Measurements from ENCODE around the gene AGBL3.
"Not testable (repeated sequence)": the region's sequence is repeated elsewhere in the genome, so short reads cannot be mapped to it uniquely, and the experiment has no call there.

AGBL3 gene

DNA sequence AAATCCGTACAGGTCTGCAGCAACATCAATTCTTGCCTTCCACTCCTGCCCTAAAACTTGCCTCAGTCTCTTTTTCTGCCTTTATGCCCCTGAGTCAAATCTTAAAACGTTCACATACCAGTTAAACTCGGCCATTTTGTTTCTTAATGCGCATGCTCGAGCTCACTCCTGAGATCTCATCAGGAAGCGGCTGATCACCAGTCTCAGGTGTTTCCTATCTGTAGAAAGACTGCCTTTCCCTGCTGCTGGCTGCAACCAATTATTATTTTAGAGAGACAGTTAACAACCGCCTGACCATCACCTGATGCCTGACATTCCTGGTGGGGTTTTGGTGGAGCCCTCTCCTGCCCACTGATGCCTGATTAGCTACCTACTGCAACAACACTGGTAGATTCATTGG, 91.3 kb downstream of the AGBL3 start:
- DNase-seq, result no peak

DNA sequence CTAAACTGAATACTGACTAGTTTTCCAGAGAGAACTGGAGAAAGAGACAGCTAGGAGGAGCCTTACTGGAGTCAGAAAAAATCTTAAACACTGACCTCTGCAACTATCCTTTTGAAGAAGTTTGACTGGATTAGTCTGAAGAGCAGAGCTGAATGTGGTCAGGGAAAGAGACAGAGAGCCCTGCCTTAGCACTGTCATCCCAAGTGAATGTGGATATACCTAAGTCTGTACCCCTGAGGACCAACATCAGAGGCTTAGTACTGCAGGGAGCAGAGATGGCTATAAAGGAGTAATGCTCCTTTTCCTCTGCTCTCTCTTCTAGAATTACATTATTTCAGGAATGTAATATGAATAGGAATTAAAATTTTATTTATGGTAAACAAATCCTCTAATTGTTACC, 91.7 kb downstream of the AGBL3 start:
- DNase-seq, result no peak

DNA sequence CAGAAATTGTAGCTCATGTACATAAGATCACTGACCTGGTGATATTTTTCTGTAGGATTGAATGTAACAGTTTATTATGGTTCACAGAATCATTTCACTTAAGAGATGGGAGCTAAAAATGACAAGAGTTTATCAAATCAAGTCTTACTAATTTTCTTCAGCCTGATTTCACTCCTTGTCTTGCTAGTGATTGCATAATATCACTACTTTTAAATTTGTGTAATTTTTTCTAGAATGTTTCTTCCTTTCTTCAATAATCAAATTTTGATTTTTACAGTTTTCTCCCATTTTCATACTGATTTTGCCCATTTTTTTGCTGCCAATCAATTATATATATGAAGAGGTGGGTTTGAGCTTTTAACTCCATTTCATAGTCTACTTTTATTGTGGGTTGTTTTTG, 92.8 kb downstream of the AGBL3 start:
- DNase-seq, result no peak

DNA sequence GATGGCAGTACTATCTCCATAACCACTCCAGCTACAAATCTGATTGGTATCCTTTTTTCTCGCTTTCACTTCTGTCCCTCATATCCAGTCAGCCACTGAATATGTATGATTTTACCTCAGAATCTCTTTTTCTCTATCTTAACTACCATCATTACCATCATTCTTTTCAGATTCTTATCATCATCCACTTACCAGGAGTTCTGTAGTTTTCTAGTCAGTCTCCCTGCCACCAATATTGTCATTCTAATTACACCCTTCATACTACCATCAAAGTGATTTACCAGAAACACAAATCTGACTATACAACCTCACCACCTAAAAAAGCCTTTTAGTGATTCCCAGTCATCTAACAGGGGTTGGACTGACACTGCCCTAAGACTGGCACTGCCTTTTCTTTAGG, 96.7 kb downstream of the AGBL3 start:
- DNase-seq, result no peak

DNA sequence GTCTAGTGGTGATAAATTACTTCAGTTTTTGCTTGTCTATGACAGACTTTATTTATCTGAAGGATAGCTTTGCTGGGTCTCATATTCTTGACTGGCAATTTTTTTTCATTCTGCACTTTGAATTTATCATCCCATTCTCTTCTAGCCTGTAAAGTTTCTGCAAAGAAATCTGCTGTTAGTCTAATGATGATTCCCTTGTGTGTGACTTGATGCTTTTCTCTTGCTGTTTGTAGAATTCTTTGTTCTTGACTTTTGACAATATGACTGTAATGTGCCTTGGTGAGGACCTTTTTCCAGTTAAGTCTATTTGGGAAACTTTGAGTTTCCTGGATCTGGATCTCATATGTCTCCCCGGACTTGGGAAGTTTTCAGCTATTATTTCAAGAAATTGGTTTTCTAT, 102.3 kb downstream of the AGBL3 start:
- DNase-seq, result no peak

DNA sequence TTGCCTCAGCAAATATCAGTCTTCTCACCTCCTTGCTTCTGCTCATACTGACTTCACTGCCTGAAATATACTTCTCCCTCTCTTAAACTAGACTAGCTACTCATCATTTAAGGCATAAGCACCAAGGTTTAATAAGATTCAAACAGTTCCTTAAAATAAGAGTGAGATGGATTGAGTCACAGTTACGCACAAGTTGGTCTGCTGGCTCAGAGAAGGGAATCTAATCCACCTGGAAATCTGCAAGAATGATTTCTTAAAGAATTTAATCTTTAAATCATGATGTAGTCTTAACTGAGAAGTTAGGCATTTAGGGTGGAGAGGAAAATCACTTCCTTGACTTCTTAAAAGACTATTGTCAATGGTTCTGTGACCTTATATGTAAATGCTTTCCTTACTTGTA, 105.4 kb downstream of the AGBL3 start:
- no peak for DNase-seq

DNA sequence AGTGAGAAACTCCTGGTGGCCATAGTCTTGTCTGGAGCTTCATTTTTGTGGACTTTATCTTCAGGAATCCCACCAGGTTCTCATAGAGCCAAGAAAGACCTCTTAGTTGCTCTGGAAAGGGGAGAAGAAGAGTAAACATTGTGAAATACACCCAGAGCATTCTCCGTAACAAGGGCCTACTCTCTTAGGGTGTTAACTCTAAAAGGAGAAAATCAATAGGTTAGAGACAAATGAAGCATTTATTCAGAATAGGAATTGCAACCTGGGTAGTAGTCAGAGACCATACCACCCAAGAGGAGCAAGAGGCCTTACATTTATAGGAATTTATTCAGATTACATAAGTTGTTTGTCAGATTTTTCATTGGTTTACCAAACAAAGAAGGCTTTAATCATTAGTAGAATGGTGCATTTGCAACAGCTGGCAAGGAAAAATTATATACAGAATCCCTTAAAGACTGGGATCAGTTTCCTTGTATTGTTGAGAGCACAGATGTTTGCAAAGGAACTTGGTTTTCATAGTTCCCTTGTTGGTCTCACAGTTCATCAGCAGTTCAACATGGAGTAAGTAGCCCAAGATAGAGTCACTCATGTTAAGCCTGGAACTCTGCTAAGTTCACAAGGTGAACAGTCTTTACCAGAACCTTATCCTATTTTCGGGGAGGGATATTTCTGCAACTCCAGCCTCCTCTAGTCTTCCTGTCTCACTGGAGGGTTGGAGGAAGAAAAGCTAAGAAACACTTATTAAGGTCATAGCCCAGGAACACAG, 108.3 kb downstream of the AGBL3 start:
- DNase-seq, result no peak

DNA sequence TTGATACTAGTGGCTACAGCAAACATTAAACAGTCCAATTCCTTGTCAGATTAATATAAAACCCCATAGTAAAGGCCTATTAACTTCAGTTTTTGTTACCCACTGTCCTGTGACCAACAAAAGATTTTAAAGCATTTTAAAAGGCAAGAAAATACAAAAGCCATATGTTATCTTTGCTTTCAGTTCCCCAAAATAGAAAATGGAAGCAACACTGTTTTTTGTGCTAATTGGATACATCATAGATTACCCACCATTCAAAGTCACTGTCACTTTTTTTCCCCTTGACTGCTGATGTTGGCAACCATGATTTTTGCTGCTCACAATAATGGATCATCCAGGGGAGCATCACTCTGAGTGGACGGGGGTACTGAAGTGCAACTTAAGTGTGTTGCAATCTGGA, 109.1 kb downstream of the AGBL3 start:
- no peak for DNase-seq

DNA sequence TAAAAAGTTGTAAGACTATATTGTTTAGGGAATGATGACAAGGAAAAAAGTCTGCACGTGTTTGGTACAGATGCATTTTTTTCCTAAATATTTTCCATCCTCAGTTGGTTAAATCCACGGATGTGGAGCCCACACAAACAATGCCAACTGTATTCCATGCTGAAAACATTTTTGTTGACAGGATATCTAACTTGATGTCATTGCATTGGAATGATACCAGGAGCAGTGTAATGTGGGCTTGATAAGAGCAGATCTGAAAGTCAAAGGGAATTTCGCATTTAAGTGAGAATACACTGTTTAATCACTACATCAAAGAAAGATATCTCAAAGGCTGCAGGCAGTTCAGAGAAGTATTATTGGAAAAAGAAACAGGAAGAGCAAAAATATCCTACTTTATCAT, 112.1 kb downstream of the AGBL3 start:
- DNase-seq, result no peak

DNA sequence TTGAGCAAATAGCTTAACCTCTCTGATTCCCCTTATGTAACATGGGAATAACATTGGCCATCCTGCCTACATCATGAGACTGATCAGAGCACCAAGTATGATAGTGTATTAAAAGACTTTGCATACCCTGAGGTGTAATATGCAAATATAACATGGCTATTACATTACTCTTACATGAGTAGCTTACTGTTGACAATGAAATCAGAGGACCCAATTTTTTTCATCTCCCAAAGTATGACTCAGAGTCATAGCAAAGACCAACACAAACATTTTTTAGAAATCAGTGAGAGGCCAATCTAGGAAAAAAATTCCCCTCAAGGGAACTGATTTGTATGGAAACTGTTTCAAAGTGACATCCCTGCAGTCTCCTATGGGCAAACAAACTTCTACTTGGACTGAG, 114.5 kb downstream of the AGBL3 start:
- peak in 1 of 3 donors; percentile 5 for DNase-seq

DNA sequence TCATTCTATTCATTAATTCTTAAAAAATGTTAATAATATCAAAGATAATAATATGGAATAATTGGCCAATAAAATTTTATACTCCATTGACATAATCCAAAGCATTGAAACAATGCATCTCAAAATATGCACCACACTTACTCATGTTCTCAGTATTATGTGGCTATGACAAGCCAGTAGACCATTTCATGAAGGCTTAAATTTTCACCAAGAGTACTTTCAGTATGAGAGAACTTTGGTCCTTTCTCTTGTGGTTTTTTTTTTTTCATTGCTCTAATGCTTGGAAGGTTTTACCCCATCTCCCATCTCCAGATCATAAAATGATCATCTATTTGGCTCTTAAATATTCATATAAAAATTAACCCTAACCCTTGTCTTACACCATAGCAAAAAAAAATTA, 116.1 kb downstream of the AGBL3 start:
- DNase-seq, result no peak

DNA sequence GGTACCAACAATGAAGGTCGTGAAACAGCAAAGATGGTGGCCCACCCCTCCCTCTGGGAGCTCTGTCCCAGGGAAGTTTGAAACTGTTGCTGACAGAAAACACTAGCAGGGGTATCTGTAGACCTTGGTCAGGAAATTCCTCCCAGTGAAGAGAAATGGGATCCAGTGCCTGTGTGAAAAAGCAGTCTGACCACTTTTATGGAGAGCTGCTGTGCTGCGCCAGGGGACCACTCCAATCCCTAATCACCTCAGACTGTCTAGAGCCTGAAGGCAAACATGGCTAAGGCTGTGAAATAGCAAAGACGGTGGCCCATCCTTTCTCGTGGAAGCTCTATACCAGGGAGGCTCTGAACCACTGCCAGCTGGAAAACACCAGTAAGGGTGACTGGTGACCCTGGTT, 123.3 kb downstream of the AGBL3 start:
- no peak for DNase-seq

DNA sequence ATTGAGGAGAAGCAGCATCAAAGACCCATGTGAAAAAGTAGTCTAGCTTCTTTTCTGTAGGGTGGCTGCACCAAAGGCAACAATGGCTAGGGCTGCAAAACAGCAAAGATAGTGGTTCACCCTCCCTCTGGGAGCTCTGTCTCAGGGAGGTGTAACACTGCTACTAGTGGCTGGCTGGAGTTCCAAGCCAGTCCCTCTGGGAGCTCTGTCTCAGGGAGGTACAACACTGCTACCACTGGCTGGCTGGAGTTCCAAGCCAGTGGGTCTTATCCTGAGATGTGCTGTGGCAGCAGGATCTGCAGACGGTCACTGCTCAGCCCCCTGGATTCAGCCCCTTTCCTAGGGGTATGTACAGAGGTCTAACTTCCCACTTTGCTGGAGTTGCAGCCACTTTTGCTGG, 123.7 kb downstream of the AGBL3 start:
- no peak for DNase-seq

DNA sequence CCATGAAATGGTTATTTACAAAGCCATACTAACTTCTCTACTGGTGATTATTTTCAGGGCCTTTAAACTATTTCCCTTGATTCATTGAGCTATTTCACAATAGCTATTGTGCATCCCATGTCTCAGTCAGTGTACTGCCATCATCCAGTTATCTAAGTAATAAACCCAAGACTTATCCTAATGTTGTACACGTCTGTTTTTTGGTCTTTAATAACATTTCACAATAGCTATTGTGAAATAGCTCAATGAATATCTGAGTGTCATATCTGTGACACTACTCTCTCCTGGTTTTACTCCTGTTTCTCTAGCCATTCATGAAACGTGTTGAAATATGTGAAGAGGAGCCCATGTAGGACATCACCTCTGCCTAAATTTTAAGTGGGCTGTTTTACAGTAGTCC, 125.1 kb downstream of the AGBL3 start:
- peak in 1 of 3 donors; percentile 5 for DNase-seq

DNA sequence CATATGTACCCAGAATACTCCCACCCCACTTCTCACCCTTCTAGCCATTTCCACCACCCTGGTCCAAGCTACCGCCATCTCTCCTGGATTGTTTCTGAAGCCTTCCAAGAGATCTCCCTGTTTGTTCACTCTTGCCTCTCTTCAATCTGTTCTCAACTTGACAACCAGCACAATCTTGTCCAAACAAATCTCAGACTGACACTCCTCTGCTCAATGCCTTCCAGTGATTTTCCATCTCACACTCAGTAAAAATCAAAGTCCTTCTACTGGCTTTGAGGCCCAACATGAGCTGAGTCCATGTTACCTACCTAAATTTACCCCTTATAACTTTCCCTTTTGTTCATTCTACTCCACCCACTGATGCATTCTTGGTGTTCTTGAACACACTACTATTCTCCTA, 128.3 kb downstream of the AGBL3 start:
- no peak for DNase-seq

DNA sequence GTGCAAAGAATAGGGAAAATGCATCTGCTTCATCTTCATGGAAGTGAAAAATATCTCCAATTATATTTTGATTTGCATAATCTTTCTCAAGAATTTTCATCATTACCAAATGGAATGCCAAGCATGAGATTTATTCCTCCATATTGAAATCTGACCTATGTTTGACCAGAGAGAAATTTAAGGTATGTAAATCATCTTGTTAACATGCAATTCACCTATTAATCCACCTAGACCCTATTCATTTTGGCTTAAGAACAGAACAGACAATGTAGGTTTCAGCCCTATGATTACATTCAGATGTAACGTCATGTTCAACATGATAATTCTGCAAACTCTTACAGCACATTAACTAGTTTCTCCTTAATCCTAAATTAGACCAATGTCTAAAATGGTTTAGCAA, 130.8 kb downstream of the AGBL3 start:
- no peak for DNase-seq

DNA sequence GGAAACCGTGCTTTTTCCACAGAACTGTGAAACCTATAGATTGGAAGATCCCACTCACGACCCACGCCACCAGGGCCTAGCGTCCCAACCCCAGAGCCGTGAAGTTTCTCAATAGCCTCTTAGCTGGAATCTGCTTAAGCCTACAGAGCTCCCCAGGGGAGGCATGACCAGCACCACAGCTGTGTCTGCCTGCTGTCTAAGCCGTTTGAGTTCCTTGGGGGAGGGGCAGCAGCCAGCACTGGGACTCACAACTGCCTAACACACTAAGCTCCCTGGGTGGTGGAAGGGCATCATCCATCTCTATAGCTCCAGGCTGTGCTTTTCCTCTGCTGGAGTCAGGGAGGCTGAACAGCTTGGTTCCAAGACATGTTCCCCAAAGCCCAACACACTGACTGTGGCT, 135.6 kb downstream of the AGBL3 start:
- no peak for DNase-seq

DNA sequence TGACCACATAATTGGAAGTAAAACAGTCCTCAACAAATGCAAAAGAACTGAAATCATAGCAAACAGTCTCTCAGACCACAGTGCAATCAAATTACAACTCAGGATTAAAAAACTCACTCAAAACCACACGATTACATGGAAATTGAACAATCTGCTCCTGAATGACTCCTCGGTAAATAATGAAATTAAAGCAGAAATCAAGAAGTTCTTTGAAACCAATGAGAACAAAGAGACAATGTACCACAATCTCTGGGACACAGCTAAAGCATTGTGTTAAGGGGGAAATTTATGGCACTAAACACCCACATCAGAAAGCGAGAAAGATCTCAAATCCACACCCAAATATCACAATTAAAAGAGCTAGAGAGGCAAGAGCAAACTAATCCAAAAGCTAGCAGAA, 138.3 kb downstream of the AGBL3 start:
- DNase-seq, result not testable (repeated sequence)

DNA sequence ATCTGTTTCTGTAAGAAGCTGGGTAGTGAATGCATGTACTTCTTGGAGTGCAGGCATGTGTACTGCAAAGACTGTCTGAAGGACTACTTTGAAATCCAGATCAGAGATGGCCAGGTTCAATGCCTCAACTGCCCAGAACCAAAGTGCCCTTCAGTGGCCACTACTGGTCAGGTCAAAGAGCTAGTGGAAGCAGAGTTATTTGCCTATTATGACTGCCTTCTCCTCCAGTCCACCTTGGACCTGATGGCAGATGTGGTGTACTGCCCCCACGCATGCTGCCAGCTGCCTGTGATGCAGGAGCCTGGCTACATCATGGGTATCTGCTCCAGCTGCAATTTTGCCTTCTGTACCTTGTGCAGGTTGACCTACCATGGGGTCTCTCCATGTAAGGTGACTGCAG, 142.6 kb downstream of the AGBL3 start:
- no peak for DNase-seq

DNA sequence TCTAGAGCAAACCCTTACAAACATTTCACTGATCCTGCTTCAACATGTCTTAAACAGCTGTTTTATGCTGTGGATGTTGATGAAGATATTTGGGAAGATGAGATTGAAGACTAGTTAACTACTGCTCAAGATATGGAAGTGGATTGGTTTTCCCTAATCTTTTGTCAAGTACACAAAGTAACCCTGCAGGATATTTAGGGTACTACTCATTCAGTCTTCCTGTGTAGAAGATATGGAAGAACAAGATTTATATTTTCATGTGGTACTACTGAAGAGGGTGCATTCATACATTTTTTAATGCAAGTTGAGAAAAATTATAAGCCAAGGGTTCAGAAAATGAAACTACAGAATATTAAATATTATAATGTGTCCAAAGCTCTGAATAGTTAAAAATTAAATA, 143.3 kb downstream of the AGBL3 start:
- DNase-seq, result no peak

DNA sequence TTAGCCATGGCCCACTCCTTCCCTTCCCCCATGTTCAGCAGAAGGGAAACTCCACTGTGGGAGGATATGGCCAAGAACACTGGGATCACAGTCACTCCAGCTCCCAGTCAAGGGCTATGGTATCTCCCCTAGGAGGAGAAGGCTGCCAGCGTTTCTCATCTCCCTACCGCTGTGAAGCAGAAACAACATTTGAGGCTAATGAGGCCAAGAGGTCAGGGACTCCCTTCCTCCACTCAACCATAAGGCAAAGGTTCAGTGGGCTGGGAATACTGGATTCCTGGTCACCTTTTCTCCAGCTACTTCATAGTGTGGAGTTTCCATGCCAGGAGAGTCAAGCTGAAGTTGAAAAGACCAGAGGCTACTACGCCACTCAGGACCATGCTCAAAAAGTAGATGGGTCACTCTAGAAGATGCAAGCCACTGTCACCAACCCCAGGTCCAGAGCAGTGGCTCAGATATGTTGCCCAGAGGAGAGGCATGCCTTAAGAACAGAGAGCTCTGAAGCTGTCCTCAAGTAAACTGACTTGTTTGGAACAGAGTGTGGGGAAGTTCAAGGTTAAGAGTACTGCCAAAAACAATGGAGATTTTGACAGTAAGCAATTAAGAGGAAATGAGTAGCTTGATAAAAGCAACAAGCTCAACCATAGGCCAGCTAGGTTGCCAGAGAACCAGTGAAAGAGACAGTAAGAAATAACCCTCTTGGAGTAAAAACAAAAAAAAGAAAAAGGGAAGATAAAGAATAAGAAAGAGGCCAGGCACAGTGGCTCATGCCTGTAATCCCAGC, 157.8 kb downstream of the AGBL3 start:
- no peak for DNase-seq

DNA sequence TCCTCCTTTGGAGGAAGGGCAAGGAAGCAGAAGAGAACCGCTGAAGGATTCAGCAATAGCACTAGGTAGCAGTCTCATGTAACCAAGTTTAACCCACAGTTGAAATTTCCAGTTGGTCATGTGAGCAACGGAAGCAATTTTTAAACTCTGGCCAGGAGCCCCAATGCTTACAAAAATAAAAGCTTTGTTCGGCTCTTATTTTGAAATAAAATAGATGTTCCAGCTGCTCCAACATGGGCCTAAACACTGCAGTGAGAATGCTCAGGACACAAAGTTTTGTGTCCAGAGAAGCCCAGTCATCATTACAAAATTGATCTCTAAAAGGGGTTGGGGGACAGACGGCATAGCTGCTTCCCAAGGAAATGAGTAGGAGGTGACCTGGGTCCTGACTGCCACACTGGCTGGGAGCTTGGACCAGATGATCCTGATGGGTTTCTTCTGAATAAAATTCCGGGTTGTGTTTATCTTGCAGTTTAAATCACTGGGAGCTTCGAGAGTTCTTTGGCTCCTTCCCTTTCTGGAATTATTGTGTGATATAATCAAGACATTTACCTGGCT, 161.1 kb downstream of the AGBL3 start:
- peak; percentile 55 to 80 (median 67) for DNase-seq

DNA sequence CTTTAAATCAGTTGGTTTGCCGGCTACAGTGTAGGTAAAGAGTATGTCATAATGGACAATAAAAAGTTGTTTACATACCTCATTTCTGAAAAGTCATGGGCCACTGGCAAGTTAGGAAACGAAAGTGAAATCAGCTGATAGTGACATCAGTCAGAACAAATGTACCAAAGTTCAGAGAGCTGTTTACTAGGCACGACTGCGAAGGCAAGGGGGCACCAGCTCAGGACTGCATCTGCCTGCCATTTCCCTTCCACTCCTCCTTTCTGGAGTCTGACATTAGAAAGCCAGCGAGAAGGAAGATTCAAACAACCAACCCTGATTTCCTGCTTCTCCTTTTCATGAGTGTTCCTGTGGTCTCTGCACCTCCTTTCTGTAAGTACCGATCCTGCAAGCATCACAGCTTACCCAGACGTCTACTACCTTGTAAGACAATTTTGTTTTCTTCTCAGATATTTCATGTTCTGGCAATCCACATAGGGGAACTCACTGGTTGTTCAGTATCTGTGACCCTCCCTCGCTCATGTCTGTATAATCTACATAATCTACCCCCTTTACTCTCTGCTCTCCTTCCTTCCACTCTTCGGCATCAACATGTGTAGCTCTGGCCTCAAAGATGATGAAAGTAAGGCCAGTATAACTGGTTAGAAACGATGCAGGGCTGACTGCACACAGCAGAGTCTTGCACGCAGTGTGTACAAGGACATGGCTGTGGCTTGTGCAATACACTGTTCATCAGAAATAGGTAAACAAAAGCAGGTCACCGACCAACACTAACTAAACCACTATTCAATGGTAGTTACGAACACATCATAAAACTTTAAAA, 161.8 kb downstream of the AGBL3 start, which contains the start of gene TMEM140:
TSS of gene TMEM140 (plus strand) at position 174 of the 823 bp plus-strand sequence. CDS start 16,370 bp downstream, outside the sequence.
- peak; percentile 87 to 97 (median 92) for DNase-seq
